Ectodermal cell (in vitro differentiated cells): ENCODE measurements around the gene PDCD5. TPM values are rescaled to one million over a fixed set of nuclear protein-coding genes. Genes with fewer than 3 reads are reported as not detected.
"Not testable (repeated sequence)": the region's sequence is repeated elsewhere in the genome, so short reads cannot be mapped to it uniquely, and the experiment has no call there.

ENCODE experiments used
- H3K27ac ChIP-seq: 2 replicates; pipeline ENCODE4 v1.7.0; 2013; ENCODE audit warnings: mild to moderate bottlenecking, low read depth, low read length; ENCODE audit not compliant: insufficient read depth, poor library complexity, severe bottlenecking
- H3K27me3 ChIP-seq: 2 replicates; pipeline ENCODE4 v1.7.0; 2013; ENCODE audit warnings: mild to moderate bottlenecking, low read length; ENCODE audit not compliant: insufficient read depth, control insufficient read depth, poor library complexity, severe bottlenecking
- H3K36me3 ChIP-seq: one replicate; pipeline ENCODE4 v1.7.0; 2013; ENCODE audit warnings: low read length; ENCODE audit not compliant: control insufficient read depth, insufficient read depth
- H3K4me1 ChIP-seq: one replicate; pipeline ENCODE4 v1.7.0; 2013; ENCODE audit warnings: low read length; ENCODE audit not compliant: control insufficient read depth, insufficient read depth
- H3K4me3 ChIP-seq: 2 replicates; pipeline ENCODE4 v1.7.0; 2013; ENCODE audit warnings: low read depth, low read length, control low read depth; ENCODE audit not compliant: insufficient read depth
- H3K9me3 ChIP-seq: 2 replicates; pipeline ENCODE4 v1.7.0; 2013; ENCODE audit warnings: mild to moderate bottlenecking, low read length, moderate library complexity; ENCODE audit not compliant: control insufficient read depth
- WGBS, 2 experiments: methylation state at CpG; one replicate each; pipeline ENCODE4 v1.1.7; 2013; ENCODE audit warnings: missing lambda C conversion rate in 2 of 2; 5-methylcytosine and 5-hydroxymethylcytosine counted together
- polyA plus RNA-seq, 4 experiments: library from polyadenylated mRNA; stranded (reverse); fragments of 50-300 nt; gene quantifications; one replicate each; pipeline ENCODE4 v1.2.3, GENCODE V29; 2013

PDCD5 gene, protein sequence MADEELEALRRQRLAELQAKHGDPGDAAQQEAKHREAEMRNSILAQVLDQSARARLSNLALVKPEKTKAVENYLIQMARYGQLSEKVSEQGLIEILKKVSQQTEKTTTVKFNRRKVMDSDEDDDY
- polyA plus RNA-seq (2013, experiment 1 of 4) = 85.6 TPM
- 81.3 TPM for polyA plus RNA-seq (2013, experiment 2 of 4)
- polyA plus RNA-seq (2013, experiment 3 of 4) = 93.5 TPM
- 108 TPM for polyA plus RNA-seq (2013, experiment 4 of 4)

DNA sequence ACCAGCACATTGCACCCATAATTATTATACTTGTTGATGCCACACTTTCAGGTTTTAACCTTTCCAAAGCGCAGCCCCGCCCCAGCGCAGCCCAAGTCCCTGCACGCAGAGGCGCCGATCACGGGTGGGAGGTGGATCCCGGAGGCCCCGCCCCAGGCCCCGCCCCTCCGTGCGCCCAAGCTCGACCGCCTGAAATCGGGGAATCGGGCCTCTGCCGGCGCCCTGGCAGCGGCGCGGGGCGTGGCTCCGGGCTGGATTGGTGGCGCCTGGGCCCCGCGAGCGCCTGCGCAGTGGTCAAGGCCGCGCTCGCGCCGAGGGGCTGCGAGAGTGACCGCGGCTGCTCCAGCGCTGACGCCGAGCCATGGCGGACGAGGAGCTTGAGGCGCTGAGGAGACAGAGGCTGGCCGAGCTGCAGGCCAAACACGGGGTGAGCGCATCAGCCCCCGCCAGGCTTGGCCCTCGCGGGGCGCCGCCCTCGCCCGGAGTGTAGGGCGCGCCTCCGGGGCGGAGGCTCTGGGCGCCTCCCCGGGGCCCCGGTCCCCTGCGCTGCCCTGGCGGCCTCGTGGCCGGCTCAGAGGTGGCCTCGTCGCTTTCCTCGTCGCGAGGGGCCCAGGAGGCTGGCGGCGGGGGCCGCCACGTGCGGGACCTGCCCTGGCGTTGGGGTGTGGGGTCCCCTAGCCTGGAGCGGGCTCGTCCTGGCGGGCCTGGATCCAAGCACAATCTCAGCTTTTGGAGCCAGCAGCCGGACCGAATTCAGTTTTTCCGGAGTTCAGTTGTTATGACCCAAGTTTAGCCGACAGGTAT is at the start of gene PDCD5:
PDCD5 (plus strand) TSS at position 290 of the 804 bp plus-strand sequence; CDS start at position 362, 72 bp downstream.
- H3K4me3 ChIP-seq = peak within 1 kb of the TSS; percentile 84
- WGBS, 2 experiments = 0 to 1% methylated on average over 81 of the region's 81 CpGs
- H3K9me3 ChIP-seq = no peaks in the 10 kb centered on the region
- peaks cover 10% of the 10 kb centered on the region for H3K27me3 ChIP-seq
- H3K27ac ChIP-seq = no peak within 1 kb of the TSS
- peaks cover 6% of the 10 kb centered on the region for H3K36me3 ChIP-seq
- peaks cover 7% of the 10 kb centered on the region for H3K4me1 ChIP-seq

DNA sequence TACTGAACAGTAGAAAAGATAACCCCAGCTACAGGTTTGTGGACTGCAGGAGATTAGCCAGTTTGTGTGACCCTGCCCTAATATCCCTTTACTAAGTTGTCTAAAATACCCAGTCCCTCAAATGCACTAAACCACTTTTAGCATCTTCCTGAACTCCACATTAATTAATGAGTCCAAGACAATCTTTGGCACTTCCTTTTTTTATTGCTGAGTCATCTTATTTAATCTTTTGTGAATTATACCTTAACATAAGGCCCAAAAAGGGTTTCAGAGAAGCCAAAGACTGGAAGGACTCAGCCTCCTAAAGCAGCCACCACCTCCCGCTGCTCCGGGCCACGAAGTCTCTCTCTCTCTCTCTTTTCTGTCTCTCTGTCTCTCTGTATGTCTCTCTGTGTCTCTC is 48.8 kb upstream of the PDCD5 start:
- H3K4me1 ChIP-seq = no peaks in the 10 kb centered on the region
- 88 to 91% methylated on average over 3 of the region's 3 CpGs for WGBS, 2 experiments
- H3K27ac ChIP-seq = no peak overlapping the region
- no peak overlapping the region for H3K4me3 ChIP-seq
- H3K9me3 ChIP-seq = no peaks in the 10 kb centered on the region
- no peaks in the 10 kb centered on the region for H3K27me3 ChIP-seq
- no peaks in the 10 kb centered on the region for H3K36me3 ChIP-seq

DNA sequence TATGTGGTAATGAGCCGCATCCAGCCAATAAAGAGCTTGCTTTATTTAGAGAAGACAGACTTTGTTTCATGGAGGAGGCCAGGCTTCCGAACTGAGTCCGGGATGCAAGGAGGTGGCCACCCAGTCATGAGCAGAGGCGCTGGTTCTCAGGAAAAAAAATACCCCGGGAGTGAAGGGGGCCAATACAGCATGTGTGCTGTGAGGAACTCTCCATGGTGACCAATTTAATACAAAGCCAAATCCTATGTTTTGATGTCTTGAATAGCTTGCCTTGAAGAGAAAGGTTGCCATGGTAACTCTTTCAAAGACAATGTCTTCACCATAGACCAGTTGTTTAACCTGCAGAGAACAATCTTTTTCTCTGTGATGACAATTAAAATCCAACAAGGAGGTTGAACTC is 43.4 kb upstream of the PDCD5 start:
- 66 to 72% methylated on average over 5 of the region's 5 CpGs for WGBS, 2 experiments

DNA sequence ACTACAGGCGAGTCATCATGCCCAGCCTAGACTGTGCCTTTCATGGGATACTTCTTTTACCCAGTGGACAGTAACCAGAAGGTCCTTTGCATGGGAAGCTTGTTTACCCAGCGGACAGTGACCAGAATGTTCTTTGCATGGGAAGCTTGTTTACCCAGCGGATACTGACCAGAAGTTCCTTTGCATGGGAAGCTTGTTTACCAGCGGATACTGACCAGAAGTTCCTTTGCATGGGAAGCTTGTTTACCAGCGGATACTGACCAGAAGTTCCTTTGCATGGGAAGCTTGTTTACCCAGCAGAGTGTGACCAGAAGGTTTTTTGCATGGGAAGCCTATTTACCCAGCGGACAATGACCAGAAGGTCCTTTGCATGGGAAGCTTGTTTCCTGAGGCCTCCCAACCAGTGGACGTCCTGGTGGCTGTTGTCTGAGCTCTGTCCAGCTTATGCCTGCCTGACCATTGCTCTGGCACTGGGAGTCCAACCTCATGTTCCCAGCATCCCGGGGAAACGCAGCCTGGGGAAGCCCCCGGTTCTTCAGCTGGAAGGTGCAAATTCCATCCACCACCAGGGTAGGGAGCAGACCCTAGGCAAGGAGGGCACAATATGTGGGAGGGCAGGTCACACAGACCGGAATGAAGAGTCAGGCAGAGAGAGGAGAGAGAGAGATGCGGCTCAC is 41.6 kb upstream of the PDCD5 start:
- WGBS, 2 experiments = 85 to 87% methylated on average over 12 of the region's 12 CpGs
- Histone ChIP-seq H3K27me3 (no peaks in the 10 kb centered on the region), H3K9me3 (no peaks in the 10 kb centered on the region), H3K4me3 (no peak overlapping the region), H3K4me1 (no peaks in the 10 kb centered on the region), H3K36me3 (no peaks in the 10 kb centered on the region), H3K27ac (no peak overlapping the region)

More for the DNA sequence above, 43.4 kb upstream of the PDCD5 start:
- no peaks in the 10 kb centered on the region for H3K9me3 ChIP-seq
- no peaks in the 10 kb centered on the region for H3K27me3 ChIP-seq
- no peaks in the 10 kb centered on the region for H3K4me1 ChIP-seq
- no peak overlapping the region for H3K4me3 ChIP-seq
- no peaks in the 10 kb centered on the region for H3K36me3 ChIP-seq
- peak overlapping the region; percentile 55 for H3K27ac ChIP-seq

DNA sequence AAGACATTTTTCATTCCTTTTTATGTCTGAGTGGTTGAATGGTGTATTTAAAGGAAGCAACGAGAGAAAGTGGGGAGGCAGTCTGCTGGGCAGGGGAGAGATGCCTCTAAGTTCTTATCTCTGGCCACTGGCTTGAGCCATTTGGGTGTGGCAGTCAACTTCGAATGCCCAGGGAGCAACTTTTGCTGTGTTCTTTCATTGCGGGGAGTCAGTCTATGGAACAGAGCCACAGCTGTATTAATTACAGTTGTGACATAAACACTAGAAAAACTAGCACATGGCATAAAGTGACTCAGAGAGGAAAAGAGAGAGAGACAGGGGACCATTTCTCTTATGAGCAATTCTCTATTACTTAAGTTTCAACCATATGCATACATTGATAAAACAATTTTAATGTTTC is 40.4 kb upstream of the PDCD5 start:
- Histone ChIP-seq H3K27ac (no peak overlapping the region), H3K4me1 (no peaks in the 10 kb centered on the region), H3K27me3 (no peaks in the 10 kb centered on the region), H3K4me3 (no peak overlapping the region), H3K36me3 (no peaks in the 10 kb centered on the region), H3K9me3 (no peaks in the 10 kb centered on the region)
- 89 to 91% methylated on average over 3 of the region's 3 CpGs for WGBS, 2 experiments

DNA sequence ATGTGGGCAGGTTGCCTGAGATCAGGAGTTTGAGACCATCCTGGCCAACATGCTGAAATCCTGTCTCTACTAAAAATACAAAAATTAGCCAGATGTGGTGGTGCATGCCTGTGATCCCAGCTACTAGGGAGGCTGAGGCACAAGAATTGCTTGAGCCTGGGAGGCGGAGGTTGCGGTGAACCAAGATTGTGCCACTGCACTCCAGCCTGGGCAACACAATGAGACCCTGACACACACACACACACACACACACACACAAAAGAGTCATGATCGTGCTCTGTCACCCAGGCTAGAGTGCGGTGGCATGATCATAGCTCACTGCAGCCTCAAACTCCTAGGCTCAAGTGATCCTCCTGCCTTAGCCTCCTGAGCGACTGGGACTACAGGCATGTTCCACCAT is 39.6 kb upstream of the PDCD5 start:
- not testable (repeated sequence) for H3K27me3 ChIP-seq, H3K4me3 ChIP-seq, H3K4me1 ChIP-seq, H3K9me3 ChIP-seq, H3K36me3 ChIP-seq, H3K27ac ChIP-seq
- WGBS, 2 experiments = 94 to 95% methylated on average over 5 of the region's 5 CpGs

DNA sequence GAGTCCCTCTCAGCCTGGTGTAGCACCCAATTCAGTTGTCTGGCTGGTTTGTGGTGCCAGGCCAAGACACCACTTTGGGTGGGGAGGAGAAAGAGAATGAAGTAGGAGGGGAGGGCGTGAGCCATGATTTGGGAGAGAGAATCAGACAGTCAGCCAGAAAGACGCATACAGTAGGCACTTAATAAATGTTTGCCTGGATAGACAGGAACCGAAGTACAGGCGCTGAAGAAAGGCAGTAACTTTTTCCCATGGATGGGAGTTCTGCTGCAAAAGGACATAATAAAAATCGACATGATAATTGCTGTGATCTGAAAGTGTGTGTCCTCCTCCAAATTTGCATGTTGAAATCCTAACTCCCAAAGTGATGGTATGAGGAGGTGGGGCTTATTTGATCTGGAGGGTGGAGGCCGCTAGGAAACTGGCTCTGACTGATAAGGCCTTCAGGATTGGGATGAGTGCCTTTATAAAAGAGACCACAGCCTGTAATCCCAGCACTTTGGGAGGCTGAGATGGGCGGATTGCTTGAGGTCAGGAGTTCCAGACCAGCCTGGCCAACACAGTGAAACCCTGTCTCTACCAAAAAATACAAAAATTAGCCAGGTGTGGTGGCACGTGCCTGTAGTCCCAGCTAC is 38.4 kb upstream of the PDCD5 start:
- WGBS, 2 experiments = 83 to 87% methylated on average over 8 of the region's 8 CpGs
- H3K36me3 ChIP-seq = no peaks in the 10 kb centered on the region
- H3K27me3 ChIP-seq = no peaks in the 10 kb centered on the region
- no peaks in the 10 kb centered on the region for H3K9me3 ChIP-seq
- no peak overlapping the region for H3K27ac ChIP-seq
- H3K4me1 ChIP-seq = no peaks in the 10 kb centered on the region
- H3K4me3 ChIP-seq = no peak overlapping the region

DNA sequence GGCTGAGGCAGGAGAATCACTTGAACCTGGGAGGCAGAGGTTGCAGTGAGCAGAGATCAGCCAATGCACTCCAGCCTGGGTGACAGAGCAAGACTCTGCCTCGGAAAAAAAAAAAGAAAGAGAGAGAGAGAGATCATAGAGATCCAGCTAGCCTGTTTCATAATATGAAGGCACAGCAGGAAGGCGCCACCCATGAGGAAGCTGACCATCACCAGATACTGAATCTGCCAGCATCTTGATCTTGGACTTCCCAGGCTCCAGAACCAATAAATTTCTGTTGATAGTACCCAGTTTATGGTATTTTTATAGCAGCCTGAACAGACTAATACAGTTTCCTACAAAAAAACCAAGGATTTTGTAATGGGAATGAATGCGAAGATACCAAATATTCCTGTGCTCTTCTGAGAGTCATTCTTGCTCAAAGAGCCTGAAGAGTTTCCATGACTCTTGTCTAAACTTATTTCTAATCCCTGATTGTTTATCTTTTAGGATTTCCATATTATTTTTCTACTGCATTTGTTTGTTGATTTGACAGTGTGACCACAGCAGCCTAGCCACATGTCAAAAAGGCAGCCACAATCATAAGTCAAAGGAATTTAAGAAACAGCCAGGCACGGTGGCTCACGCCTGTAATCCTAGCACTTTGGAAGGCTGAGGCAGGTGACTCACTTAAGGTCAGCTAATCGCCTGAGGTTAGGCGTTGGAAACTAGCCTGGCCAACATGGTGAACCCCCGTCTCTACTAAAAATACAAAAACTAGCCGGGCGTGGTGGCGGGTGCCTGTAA is 37.7 kb upstream of the PDCD5 start:
- no peaks in the 10 kb centered on the region for H3K27me3 ChIP-seq
- no peaks in the 10 kb centered on the region for H3K4me1 ChIP-seq
- H3K36me3 ChIP-seq = no peaks in the 10 kb centered on the region
- 91 to 94% methylated on average over 10 to 11 of the region's 11 CpGs for WGBS, 2 experiments
- H3K4me3 ChIP-seq = no peak overlapping the region
- no peaks in the 10 kb centered on the region for H3K9me3 ChIP-seq
- H3K27ac ChIP-seq = no peak overlapping the region

DNA sequence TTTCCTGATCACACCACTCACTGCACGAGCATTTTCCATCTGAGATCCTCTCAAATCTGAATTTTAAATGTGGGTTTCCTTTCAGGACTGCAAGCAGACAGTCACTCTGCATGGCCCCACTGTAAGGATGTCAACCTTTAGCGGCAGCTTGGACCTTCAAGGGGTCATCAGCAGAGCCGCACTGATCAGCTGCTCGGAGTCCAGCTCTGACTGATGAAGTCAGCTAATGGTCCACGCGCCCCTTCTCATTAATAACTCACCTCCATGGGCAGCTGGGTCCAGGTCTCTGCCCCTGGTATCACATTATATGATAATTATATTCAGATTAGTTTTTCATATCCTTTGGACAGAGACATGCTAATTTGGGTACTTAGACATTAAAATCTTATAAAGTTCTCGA is 36.1 kb upstream of the PDCD5 start:
- no peak overlapping the region for H3K4me3 ChIP-seq
- no peaks in the 10 kb centered on the region for H3K27me3 ChIP-seq
- H3K9me3 ChIP-seq = no peaks in the 10 kb centered on the region
- H3K36me3 ChIP-seq = no peaks in the 10 kb centered on the region
- WGBS, 2 experiments = 91 to 95% methylated on average over 7 of the region's 7 CpGs
- H3K4me1 ChIP-seq = no peaks in the 10 kb centered on the region
- no peak overlapping the region for H3K27ac ChIP-seq
